NCI-H146 treated with DMSO at 0.1 percent for 48 hours (cell line): Measurements from ENCODE around the gene OTX1.
"Not testable (repeated sequence)": the region's sequence is repeated elsewhere in the genome, so short reads cannot be mapped to it uniquely, and the experiment has no call there.

Source experiments
- DNase-seq: peaks from one replicate; lab custom pipeline; 2025; ENCODE audit not compliant: unreplicated experiment; lab: John Stamatoyannopoulos, UW

The OTX1 gene

GRCh38 chr2:63058921-63059792 lies 8.5 kb downstream of the OTX1 start:
- no peak for DNase-seq

- no peak for DNase-seq
These were observed 9.3 kb downstream of the OTX1 start for GRCh38 chr2:63059793-63060471.

- DNase-seq, result no peak
These were observed 9.9 kb downstream of the OTX1 start for GRCh38 chr2:63060472-63060991.

- DNase-seq, result no peak
These were observed 13.6 kb downstream of the OTX1 start for GRCh38 chr2:63064197-63064596.

GRCh38 chr2:63064661-63065060 lies 14.0 kb downstream of the OTX1 start:
- no peak for DNase-seq

GRCh38 chr2:63066265-63066664 lies 15.6 kb downstream of the OTX1 start:
- DNase-seq, result no peak

GRCh38 chr2:63066838-63067237 lies 16.2 kb downstream of the OTX1 start:
- no peak for DNase-seq

GRCh38 chr2:63071664-63072063 lies 21.0 kb downstream of the OTX1 start:
- no peak for DNase-seq

GRCh38 chr2:63073994-63074393 lies 23.4 kb downstream of the OTX1 start:
- DNase-seq, result no peak

- not testable (repeated sequence) for DNase-seq
These were observed 23.8 kb downstream of the OTX1 start for GRCh38 chr2:63074399-63074798.

GRCh38 chr2:63078852-63079606 lies 28.4 kb downstream of the OTX1 start:
- no peak for DNase-seq

GRCh38 chr2:63081404-63081803 lies 30.8 kb downstream of the OTX1 start:
- no peak for DNase-seq

GRCh38 chr2:63086687-63087086 lies 36.1 kb downstream of the OTX1 start:
- no peak for DNase-seq

GRCh38 chr2:63092401-63092800 lies 41.8 kb downstream of the OTX1 start:
- no peak for DNase-seq

- no peak for DNase-seq
These were observed 42.2 kb downstream of the OTX1 start for GRCh38 chr2:63092857-63093256.

GRCh38 chr2:63093502-63093901 lies 42.9 kb downstream of the OTX1 start:
- DNase-seq, result no peak

- DNase-seq, result no peak
These were observed 45.9 kb downstream of the OTX1 start for GRCh38 chr2:63096491-63096890.

- DNase-seq, result no peak
These were observed 48.4 kb downstream of the OTX1 start for GRCh38 chr2:63099032-63099431.

- DNase-seq, result no peak
These were observed 51.3 kb downstream of the OTX1 start for GRCh38 chr2:63101954-63102353.

- DNase-seq, result no peak
These were observed 53.9 kb downstream of the OTX1 start for GRCh38 chr2:63104482-63104881.
